ENCODE measurements around the gene ORMDL2. TPM values are rescaled to one million over a fixed set of nuclear protein-coding genes. Genes with fewer than 3 reads are reported as not detected.
A peak's percentile ranks its signal among the peaks of the same experiment; 100 is the strongest.

ORMDL2 gene
- total RNA-seq, 1 donor from 2014 or later = 9.8 TPM

DNA sequence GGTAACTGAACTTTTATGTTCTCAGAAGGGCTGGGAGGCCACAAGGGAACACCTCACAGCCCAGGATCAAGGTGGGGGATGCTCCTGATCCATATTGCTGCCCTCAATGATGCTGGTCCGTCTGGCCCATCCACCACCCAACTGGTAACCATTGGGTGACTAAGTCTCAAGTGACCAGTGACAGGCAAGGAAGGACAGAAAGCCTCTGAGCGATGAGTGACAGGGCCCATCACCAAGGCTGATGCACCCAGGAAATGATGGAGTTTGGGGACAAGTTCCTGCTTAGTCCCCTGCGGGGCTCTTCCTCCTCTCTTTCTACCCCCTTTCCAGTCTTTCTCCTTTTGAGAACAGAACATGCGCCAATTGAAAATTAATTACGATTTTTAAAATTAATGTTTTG, 27.5 kb downstream of the ORMDL2 start:
- peaks cover 26% of the 10 kb centered on the region for H3K4me1 ChIP-seq
- peak overlapping the region; percentile 86 for H3K27ac ChIP-seq
- no peak overlapping the region for H3K4me3 ChIP-seq
- H3K27me3 ChIP-seq = no peaks in the 10 kb centered on the region
- no peak for DNase-seq (ENCODE audit: extremely low spot score in 2 of 2)
- no peaks in the 10 kb centered on the region for H3K9me3 ChIP-seq
- no peaks in the 10 kb centered on the region for H3K36me3 ChIP-seq
- intact Hi-C loops (cut with DNase I) = no loop called here
- TF ChIP-seq POLR2A (IDR thresholded peaks at IDR 0.05) (no peak), POLR2AphosphoS5 (IDR thresholded peaks at IDR 0.05; ENCODE audit: insufficient read depth in 1 of 2, low read depth in 1 of 2) (no peak)
- TF ChIP-seq, protein P1, sequence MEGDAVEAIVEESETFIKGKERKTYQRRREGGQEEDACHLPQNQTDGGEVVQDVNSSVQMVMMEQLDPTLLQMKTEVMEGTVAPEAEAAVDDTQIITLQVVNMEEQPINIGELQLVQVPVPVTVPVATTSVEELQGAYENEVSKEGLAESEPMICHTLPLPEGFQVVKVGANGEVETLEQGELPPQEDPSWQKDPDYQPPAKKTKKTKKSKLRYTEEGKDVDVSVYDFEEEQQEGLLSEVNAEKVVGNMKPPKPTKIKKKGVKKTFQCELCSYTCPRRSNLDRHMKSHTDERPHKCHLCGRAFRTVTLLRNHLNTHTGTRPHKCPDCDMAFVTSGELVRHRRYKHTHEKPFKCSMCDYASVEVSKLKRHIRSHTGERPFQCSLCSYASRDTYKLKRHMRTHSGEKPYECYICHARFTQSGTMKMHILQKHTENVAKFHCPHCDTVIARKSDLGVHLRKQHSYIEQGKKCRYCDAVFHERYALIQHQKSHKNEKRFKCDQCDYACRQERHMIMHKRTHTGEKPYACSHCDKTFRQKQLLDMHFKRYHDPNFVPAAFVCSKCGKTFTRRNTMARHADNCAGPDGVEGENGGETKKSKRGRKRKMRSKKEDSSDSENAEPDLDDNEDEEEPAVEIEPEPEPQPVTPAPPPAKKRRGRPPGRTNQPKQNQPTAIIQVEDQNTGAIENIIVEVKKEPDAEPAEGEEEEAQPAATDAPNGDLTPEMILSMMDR (IDR thresholded peaks at IDR 0.05) = no peak

- intact Hi-C loops (cut with DNase I) = no loop called here
- H3K9me3 ChIP-seq = no peaks in the 10 kb centered on the region
- H3K4me1 ChIP-seq = peaks cover 26% of the 10 kb centered on the region
- DNase-seq (ENCODE audit: extremely low spot score in 2 of 2) = no peak
- no peak overlapping the region for H3K4me3 ChIP-seq
- no peaks in the 10 kb centered on the region for H3K27me3 ChIP-seq
- peak overlapping the region; percentile 86 for H3K27ac ChIP-seq
- TF ChIP-seq POLR2A (IDR thresholded peaks at IDR 0.05) (no peak), POLR2AphosphoS5 (IDR thresholded peaks at IDR 0.05; ENCODE audit: insufficient read depth in 1 of 2, low read depth in 1 of 2) (no peak)
- TF ChIP-seq, protein P1 (IDR thresholded peaks at IDR 0.05) = no peak
- no peaks in the 10 kb centered on the region for H3K36me3 ChIP-seq
These were observed 28.1 kb downstream of the ORMDL2 start for GRCh38 chr12:55845785-55846496.

- Histone ChIP-seq H3K9me3 (no peaks in the 10 kb centered on the region), H3K36me3 (no peaks in the 10 kb centered on the region), H3K4me3 (no peak overlapping the region), H3K27ac (peak overlapping the region; percentile 86), H3K4me1 (peaks cover 15% of the 10 kb centered on the region), H3K27me3 (no peaks in the 10 kb centered on the region)
- peak in 1 of 2 donors; percentile 46 for TF ChIP-seq POLR2AphosphoS5 (IDR thresholded peaks at IDR 0.05; ENCODE audit: insufficient read depth in 1 of 2, low read depth in 1 of 2)
- TF ChIP-seq, protein P1 (IDR thresholded peaks at IDR 0.05) = no peak
- DNase-seq (ENCODE audit: extremely low spot score in 2 of 2) = no peak
- intact Hi-C loops (cut with DNase I) = no loop called here
These were observed 29.2 kb downstream of the ORMDL2 start for GRCh38 chr12:55847033-55847432.

DNA sequence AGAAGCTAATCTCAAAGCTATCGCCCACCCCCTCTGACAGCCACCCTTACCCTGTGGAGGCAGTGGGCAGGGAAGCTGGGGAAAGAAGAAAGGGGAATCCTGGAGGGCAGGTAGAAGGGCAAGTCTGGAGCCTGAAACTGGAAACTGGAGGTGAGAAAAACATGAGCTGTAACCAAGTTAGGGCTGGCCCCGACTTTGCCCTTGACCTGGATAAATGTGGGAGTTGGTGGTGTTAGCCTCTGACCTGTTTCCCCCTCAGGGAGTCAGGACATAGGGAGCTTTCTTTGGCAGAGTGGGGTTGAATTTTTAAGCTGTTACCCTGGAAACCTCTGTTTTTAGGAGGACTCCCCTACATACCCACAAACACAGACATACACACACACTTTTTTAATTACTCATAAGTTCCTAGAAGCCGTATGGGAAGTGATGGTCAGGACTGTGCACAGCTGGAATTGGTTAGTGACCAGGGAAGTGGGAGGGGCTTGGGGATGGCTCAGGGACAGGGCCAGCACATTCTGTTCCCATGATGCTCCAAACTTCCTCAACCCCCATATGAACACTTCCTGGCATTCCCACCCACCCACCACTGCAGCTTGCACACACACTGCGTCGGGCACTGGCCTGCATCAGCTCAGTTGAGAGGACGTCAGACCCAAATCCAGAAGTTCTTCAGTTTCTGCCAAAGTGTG, 29.9 kb downstream of the ORMDL2 start:
- peak in 1 of 2 donors; percentile 99 for DNase-seq (ENCODE audit: extremely low spot score in 2 of 2)
- TF ChIP-seq POLR2AphosphoS5 (IDR thresholded peaks at IDR 0.05; ENCODE audit: insufficient read depth in 1 of 2, low read depth in 1 of 2) (peak; percentile 86 to 93), POLR2A (IDR thresholded peaks at IDR 0.05) (peak in 1 of 2 donors; percentile 31)
- TF ChIP-seq, protein P1 (IDR thresholded peaks at IDR 0.05) = no peak
- Histone ChIP-seq H3K27me3 (no peaks in the 10 kb centered on the region), H3K4me1 (peaks cover 15% of the 10 kb centered on the region), H3K9me3 (no peaks in the 10 kb centered on the region), H3K4me3 (peak overlapping the region in 1 of 2 donors; percentile 15), H3K36me3 (no peaks in the 10 kb centered on the region), H3K27ac (peak overlapping the region; percentile 86)
- intact Hi-C loops (cut with DNase I) = no loop called here

Measured in vagina (tissue), 2 donors.